ENCODE results near the gene BCL3. TPM values are rescaled to one million over a fixed set of nuclear protein-coding genes. Genes with fewer than 3 reads are reported as not detected.

The BCL3 gene
- total RNA-seq, 1 experiment from 2014 or later, result 2.2 TPM

DNA sequence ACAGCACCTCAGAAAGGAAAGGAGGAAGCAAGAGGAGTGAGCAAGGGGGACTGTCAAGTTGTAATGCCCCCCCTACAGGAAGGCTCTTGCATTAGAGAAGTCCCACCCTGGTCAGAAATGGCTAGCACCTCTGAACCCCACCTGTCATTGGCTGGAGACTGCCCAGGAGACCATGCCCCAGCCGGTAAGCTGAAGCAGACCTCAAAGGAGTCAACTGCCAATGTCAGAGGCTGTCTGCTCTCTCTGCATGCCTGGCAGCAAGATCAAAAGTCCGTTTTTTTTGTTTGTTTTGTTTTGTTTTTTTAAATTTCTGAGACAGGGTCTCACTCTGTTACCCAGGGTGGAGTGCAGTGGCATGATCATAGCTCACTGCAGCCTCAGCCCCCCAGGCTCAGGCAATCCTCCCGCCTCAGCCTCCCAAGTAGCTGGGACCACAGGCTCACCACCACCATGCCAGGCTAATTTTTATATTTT lies 8.1 kb upstream of the BCL3 start:
- H3K23ac ChIP-seq (ENCODE audit: insufficient read length, low read depth, low read length), result no peak overlapping the region
- H3K79me2 ChIP-seq (ENCODE audit: insufficient read depth, low read length), result no peaks in the 10 kb centered on the region
- no peaks in the 10 kb centered on the region for H3K23me2 ChIP-seq (ENCODE audit: insufficient read length, low read depth, low read length, poor library complexity, severe bottlenecking)
- Mint-ChIP-seq H3K27ac (no peak overlapping the region), H3K4me3 (no peak overlapping the region; a peak in 1 of 5 replicates), H3K4me1 (peaks cover 7 to 25% of the 10 kb centered on the region in 2 experiments), H3K27me3 (ENCODE audit: low read depth) (peaks cover 40% of the 10 kb centered on the region), H3K9me3 (no peaks in the 10 kb centered on the region), H3K36me3 (ENCODE audit: insufficient read depth in 1 of 3, low read depth in 3 of 3) (no peaks in the 10 kb centered on the region; a peak in 1 of 7 replicates)
- no peaks in the 10 kb centered on the region; the same call in 1 of the 2 replicates for H3K4me1 ChIP-seq (ENCODE audit: insufficient read depth, low read length)
- H2BK12ac ChIP-seq (ENCODE audit: insufficient read length, low read depth, low read length), result no peak overlapping the region
- H4K5ac ChIP-seq (ENCODE audit: insufficient read length, low read depth, low read length), result no peak overlapping the region
- no peak overlapping the region for H3K27ac ChIP-seq (ENCODE audit: insufficient read length, low read depth, low read length)
- no peaks in the 10 kb centered on the region for H4K20me1 ChIP-seq (ENCODE audit: control insufficient read depth, insufficient read depth, insufficient read length)
- DNase-seq, result no peak
- no peak overlapping the region for H2BK5ac ChIP-seq (ENCODE audit: insufficient read length, low read length)
- no peak overlapping the region for H3T11ph ChIP-seq (ENCODE audit: low read length)
- no peak overlapping the region for H2BK15ac ChIP-seq (ENCODE audit: low read depth, low read length)
- H2BK20ac ChIP-seq (ENCODE audit: low read depth, low read length, poor library complexity, severe bottlenecking), result no peak overlapping the region
- H3K14ac ChIP-seq (ENCODE audit: insufficient read depth, low read length), result no peak overlapping the region
- peak; percentile 22; the same call in 2 of the 3 replicates for TF ChIP-seq CTCF (conservative IDR thresholded peaks at IDR 0.05)
- H4K91ac ChIP-seq (ENCODE audit: insufficient read length, low read depth, low read length), result no peak overlapping the region
- WGBS (ENCODE audit: extremely low coverage, insufficient read length, low lambda C conversion rate), result no CpG with 5 or more reads among the region's 3 CpGs
- H3K79me1 ChIP-seq (ENCODE audit: insufficient read depth, low read depth, low read length, poor library complexity, severe bottlenecking), result no peaks in the 10 kb centered on the region
- no peak overlapping the region for H3K4me2 ChIP-seq (ENCODE audit: insufficient read depth, insufficient read length, low read length)
- no peak overlapping the region for H2AFZ ChIP-seq (ENCODE audit: low read length)
- no peak overlapping the region for H2BK120ac ChIP-seq (ENCODE audit: low read depth, low read length, poor library complexity, severe bottlenecking)
- no peak overlapping the region for H3K18ac ChIP-seq (ENCODE audit: insufficient read length, low read depth, low read length)
- no peak overlapping the region for H4K8ac ChIP-seq (replicated peaks; ENCODE audit: insufficient read length, low read depth, low read length)
- no peak overlapping the region for H3K4ac ChIP-seq (ENCODE audit: low read depth, low read length)
- H3K56ac ChIP-seq (ENCODE audit: insufficient read length, low read depth, low read length), result no peak overlapping the region
- no peaks in the 10 kb centered on the region for H3K9me3 ChIP-seq (ENCODE audit: control insufficient read depth, low read depth, low read length)
- H3K9ac ChIP-seq (ENCODE audit: extremely low read depth, insufficient read length, low read length), result no peak overlapping the region
- H2AK5ac ChIP-seq (ENCODE audit: insufficient read length, low read length), result no peak overlapping the region
- H3K27me3 ChIP-seq (ENCODE audit: insufficient read depth, low read length), result peaks cover under 1% of the 10 kb centered on the region; the same call in 1 of the 2 replicates

Data from H9 (cell line).